Breast epithelium (tissue), 4 donors: ENCODE results near the gene BICD2. TPM values are rescaled to one million over a fixed set of nuclear protein-coding genes. Genes with fewer than 3 reads are reported as not detected.
A peak's percentile ranks its signal among the peaks of the same experiment; 100 is the strongest.

ENCODE experiments used
- DNase-seq, 2 donors: peaks; one replicate each; pipeline ENCODE4 v3.0.0-alpha.2; 2019; ENCODE audit warnings: low spot score in 2 of 2
- H3K27ac ChIP-seq, 2 donors: fragments of 200-600 bp; sonication (generic) in 1 of 2; one replicate each; pipeline ENCODE4 v1.5.1; 2016 to 2019; ENCODE audit warnings: mild to moderate bottlenecking in 1 of 2
- H3K27me3 ChIP-seq, 2 donors: fragments of 200-600 bp; sonication (generic) in 1 of 2; one replicate each; pipeline versions ENCODE4 v1.5.1 to v1.6.0; 2017 to 2019; ENCODE audit warnings: control low read depth in 1 of 2, mild to moderate bottlenecking in 1 of 2
- H3K36me3 ChIP-seq: fragments of 200-600 bp; one replicate; pipeline ENCODE4 v1.5.1; 2019
- H3K4me1 ChIP-seq, 2 donors: fragments of 200-600 bp; sonication (generic); one replicate each; pipeline ENCODE4 v1.5.1; 2016 to 2019; ENCODE audit warnings: control low read depth in 1 of 2
- H3K4me3 ChIP-seq, 3 donors: fragments of 200-600 bp; sonication (generic); 1 replicate in 2 of 3; 2 replicates in 1 of 3; pipeline ENCODE4 v1.5.1; 2016 to 2019; ENCODE audit warnings: mild to moderate bottlenecking in 3 of 3, moderate library complexity in 2 of 3
- H3K9me3 ChIP-seq, 2 donors: fragments of 200-600 bp; sonication (generic) in 1 of 2; one replicate each; pipeline ENCODE4 v1.5.1; 2016 to 2019; ENCODE audit warnings: control low read depth in 1 of 2
- POLR2A ChIP-seq: fragments of 450-650 bp; IDR thresholded peaks from one replicate; pipeline ENCODE4 v1.6.1; 2016; ENCODE audit warnings: antibody characterized with exemption, mild to moderate bottlenecking, moderate library complexity
- POLR2AphosphoS5 ChIP-seq, 3 donors: sonication (generic); formaldehyde crosslinking; IDR thresholded peaks; one replicate each; pipeline ENCODE4 v1.6.1; 2017; ENCODE audit warnings: antibody characterized with exemption in 3 of 3
- intact Hi-C: fragments of 100-400 bp; cut with DNase I; formaldehyde crosslinking; loops from one replicate; pipeline ENCODE4 v1.15.1; 2023; ENCODE audit warnings: low total_unique reads
- total RNA-seq, 3 donors: library from RNA; depleted of rRNA; stranded (reverse); fragments of >200 nt; gene quantifications; one replicate each; pipeline ENCODE4 v1.1.0, GENCODE V29; 2016
- TF ChIP-seq, protein P1 (sequence below), 3 donors: fragments of 450-650 bp; IDR thresholded peaks; one replicate each; pipeline ENCODE4 v1.5.1; 2016 to 2017; ENCODE audit warnings: antibody characterized with exemption in 3 of 3, mild to moderate bottlenecking in 3 of 3, moderate library complexity in 3 of 3

Gene BICD2
- total RNA-seq, 3 donors from 2014 or later, result 22.8 to 56.0 (median 26.5) TPM

DNA sequence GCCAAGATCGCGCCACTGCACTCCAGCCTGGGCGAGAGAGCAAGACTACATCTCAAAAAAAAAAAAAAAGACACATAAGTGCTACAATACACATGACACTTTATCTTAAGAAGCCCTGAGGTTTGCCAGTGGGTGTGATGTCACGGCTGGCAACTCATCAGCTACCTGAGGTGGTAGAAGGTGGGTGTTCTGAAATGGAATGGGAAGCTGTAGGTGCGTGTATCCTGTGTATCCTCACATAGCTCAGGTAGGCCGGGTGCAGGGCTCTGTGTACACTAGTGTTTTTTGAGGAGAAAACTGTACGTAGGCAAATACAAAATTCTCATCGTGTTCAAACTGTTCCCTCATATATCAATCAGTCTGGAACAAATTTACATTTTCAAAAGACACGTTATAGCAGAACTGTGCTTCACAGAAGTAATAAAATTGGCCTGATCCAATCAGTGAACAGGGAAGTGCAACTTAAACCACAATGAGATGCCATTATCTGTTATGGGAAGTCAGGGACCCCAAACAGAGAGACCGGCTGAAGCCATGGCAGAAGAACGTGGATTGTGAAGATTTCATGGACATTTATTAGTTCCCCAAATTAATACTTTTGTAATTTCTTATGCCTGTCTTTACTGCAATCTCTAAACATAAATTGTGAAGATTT, 10.4 kb downstream of the BICD2 start:
- Histone ChIP-seq H3K36me3 (no peaks in the 10 kb centered on the region), H3K9me3 (no peaks in the 10 kb centered on the region)

GRCh38 chr9:92752812-92753404, 11.7 kb downstream of the BICD2 start:
- Histone ChIP-seq H3K9me3 (no peaks in the 10 kb centered on the region), H3K36me3 (no peaks in the 10 kb centered on the region), H3K27ac (no peak overlapping the region), H3K4me3 (no peak overlapping the region), H3K4me1 (no peaks in the 10 kb centered on the region), H3K27me3 (no peaks in the 10 kb centered on the region)
- TF ChIP-seq, protein P1, sequence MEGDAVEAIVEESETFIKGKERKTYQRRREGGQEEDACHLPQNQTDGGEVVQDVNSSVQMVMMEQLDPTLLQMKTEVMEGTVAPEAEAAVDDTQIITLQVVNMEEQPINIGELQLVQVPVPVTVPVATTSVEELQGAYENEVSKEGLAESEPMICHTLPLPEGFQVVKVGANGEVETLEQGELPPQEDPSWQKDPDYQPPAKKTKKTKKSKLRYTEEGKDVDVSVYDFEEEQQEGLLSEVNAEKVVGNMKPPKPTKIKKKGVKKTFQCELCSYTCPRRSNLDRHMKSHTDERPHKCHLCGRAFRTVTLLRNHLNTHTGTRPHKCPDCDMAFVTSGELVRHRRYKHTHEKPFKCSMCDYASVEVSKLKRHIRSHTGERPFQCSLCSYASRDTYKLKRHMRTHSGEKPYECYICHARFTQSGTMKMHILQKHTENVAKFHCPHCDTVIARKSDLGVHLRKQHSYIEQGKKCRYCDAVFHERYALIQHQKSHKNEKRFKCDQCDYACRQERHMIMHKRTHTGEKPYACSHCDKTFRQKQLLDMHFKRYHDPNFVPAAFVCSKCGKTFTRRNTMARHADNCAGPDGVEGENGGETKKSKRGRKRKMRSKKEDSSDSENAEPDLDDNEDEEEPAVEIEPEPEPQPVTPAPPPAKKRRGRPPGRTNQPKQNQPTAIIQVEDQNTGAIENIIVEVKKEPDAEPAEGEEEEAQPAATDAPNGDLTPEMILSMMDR (IDR thresholded peaks at IDR 0.05), result no peak
- TF ChIP-seq POLR2A, result no peak
- no peak for TF ChIP-seq POLR2AphosphoS5 (IDR thresholded peaks at IDR 0.05)
- DNase-seq, result no peak
- intact Hi-C loops, result loop anchor here (5.0 kb wide), 1 partner anchor 591 kb away; no protein-coding TSS in a partner anchor

More for the DNA sequence above, 10.4 kb downstream of the BICD2 start:
- intact Hi-C loops, result loop anchor here (5.0 kb wide), 1 partner anchor 592 kb away; no protein-coding TSS in a partner anchor
- TF ChIP-seq, protein P1 (IDR thresholded peaks at IDR 0.05), result no peak
- no peak for TF ChIP-seq POLR2A
- no peak for TF ChIP-seq POLR2AphosphoS5 (IDR thresholded peaks at IDR 0.05)
- H3K27me3 ChIP-seq, result no peaks in the 10 kb centered on the region
- no peak overlapping the region for H3K27ac ChIP-seq
- no peak for DNase-seq
- no peaks in the 10 kb centered on the region for H3K4me1 ChIP-seq
- no peak overlapping the region for H3K4me3 ChIP-seq

GRCh38 chr9:92749934-92750315, 14.7 kb downstream of the BICD2 start:
- peak overlapping the region in 1 of 2 donors; percentile 32 for H3K27ac ChIP-seq
- no peaks in the 10 kb centered on the region for H3K4me1 ChIP-seq
- TF ChIP-seq POLR2A (no peak), POLR2AphosphoS5 (IDR thresholded peaks at IDR 0.05) (no peak)
- TF ChIP-seq, protein P1 (IDR thresholded peaks at IDR 0.05), result no peak
- intact Hi-C loops, result loop anchor here (5.0 kb wide), 1 partner anchor 588 kb away; no protein-coding TSS in a partner anchor
- H3K9me3 ChIP-seq, result no peaks in the 10 kb centered on the region
- H3K4me3 ChIP-seq, result no peak overlapping the region
- no peak for DNase-seq
- no peaks in the 10 kb centered on the region for H3K27me3 ChIP-seq
- H3K36me3 ChIP-seq, result no peaks in the 10 kb centered on the region

DNA sequence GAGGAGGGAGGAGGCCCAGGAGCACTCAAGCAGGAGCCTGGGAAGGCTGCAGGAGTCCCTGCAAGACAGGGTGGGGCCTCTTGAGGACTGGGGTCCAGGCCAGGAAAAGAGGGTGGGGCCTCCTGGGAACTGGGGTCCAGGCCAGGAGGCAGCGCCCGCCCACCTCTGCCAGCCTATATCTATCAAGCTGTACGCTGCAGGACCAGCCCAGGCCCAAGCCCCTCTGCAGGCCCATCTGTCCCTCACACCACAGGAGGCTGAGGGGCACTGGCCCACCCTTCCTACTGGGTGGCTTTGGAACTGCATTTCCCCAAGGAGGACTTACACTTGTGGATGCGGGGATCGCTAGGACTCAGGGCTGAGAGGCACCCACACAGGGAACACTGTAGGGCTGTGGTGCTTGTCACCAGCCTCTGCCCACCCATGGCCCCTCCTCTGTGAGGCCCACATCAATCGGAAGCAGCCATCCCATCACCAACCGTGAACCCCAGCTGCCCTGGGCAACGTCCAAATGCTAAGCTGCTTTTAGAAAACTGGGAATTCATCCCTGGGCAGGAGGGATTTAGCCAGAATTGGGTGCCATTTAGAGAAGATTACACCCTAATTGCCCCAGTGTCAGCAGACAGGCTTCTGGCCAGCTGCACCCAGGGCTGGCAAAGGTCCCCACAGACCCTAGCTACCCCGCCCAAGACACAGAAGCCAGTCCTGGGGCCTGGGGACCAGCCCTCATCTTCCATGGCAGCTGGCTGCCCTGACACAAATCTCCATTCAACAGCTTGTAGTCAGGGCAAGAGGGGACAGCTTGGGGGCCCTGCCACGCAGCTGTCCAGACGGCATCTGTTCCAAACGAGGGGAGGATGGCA, 15.3 kb downstream of the BICD2 start:
- TF ChIP-seq POLR2A, result no peak
- no peak for TF ChIP-seq POLR2AphosphoS5 (IDR thresholded peaks at IDR 0.05)
- TF ChIP-seq, protein P1 (IDR thresholded peaks at IDR 0.05), result no peak
- H3K9me3 ChIP-seq, result no peaks in the 10 kb centered on the region
- H3K27ac ChIP-seq, result peak overlapping the region in 1 of 2 donors; percentile 32
- H3K4me3 ChIP-seq, result no peak overlapping the region
- no peaks in the 10 kb centered on the region for H3K4me1 ChIP-seq
- H3K36me3 ChIP-seq, result no peaks in the 10 kb centered on the region
- no peak for DNase-seq
- no peaks in the 10 kb centered on the region for H3K27me3 ChIP-seq
- intact Hi-C loops, result no loop called here

DNA sequence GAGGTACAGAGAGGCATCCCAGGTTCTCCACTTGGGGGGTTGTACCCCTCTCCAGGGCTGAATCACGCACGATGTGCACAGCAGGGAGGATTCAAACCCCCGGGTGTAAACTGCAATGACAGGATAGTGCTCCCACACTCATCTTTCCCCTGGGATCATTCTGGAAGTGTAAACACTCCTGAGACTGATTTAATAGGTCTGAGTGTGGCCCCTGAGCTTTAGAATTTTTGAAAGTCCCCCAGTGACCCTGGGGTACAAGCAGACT, 16.5 kb downstream of the BICD2 start:
- Histone ChIP-seq H3K4me3 (no peak overlapping the region), H3K4me1 (no peaks in the 10 kb centered on the region), H3K27ac (no peak overlapping the region), H3K9me3 (no peaks in the 10 kb centered on the region), H3K27me3 (no peaks in the 10 kb centered on the region), H3K36me3 (no peaks in the 10 kb centered on the region)
- no peak for DNase-seq
- TF ChIP-seq POLR2AphosphoS5 (IDR thresholded peaks at IDR 0.05) (no peak), POLR2A (no peak)
- TF ChIP-seq, protein P1 (IDR thresholded peaks at IDR 0.05), result no peak
- intact Hi-C loops, result no loop called here
